GM23248 (cell line): Measurements from ENCODE around the gene CELA2A.

ENCODE experiments used
- EZH2 ChIP-seq: fragments of 200-600 bp; sonication (generic); IDR thresholded peaks from 2 replicates; pipeline ENCODE4 v1.6.1; 2018; ENCODE audit warnings: antibody characterized with exemption, mild to moderate bottlenecking; ENCODE audit not compliant: insufficient read depth, poor library complexity, severe bottlenecking
- EZH2phosphoT487 ChIP-seq: fragments of 200-600 bp; sonication (generic); IDR thresholded peaks from 2 replicates; pipeline ENCODE4 v1.6.1; 2018; ENCODE audit warnings: antibody characterized with exemption, moderate library complexity, mild to moderate bottlenecking, low read depth; ENCODE audit not compliant: insufficient read depth

- TF ChIP-seq EZH2phosphoT487, result no peak
- TF ChIP-seq EZH2, result no peak
These were observed 1.0 kb upstream of the CELA2A start for GRCh38 chr1:15455522-15455921.
